Measurements from ENCODE around the gene GAS2.

GAS2 gene

DNA sequence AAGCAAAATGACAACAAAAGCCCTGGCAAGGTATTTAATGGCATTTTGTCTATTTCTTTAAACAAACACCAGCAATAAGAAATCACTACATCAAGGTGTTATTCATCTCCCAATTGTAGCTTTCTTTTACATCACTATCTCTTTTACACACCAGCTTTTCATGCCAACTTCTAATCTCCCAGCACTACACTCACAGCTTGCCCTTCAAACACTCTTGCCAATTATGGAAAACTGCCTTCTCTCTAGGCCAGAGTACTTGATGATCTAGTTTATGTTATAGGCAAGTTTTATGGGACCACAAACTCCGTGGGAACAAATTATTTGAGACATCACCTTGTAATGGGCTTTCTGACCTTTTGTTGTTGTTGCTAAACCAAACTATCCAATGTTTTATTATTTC is 101.9 kb downstream of the GAS2 start:
- no peak overlapping the region for H2AFZ ChIP-seq (ENCODE audit: low read depth, low read length, severe bottlenecking)
- H3K36me3 ChIP-seq (ENCODE audit: low read length) = no peaks in the 10 kb centered on the region
- TF ChIP-seq EZH2phosphoT487 (conservative IDR thresholded peaks at IDR 0.05; ENCODE audit: low read length) = no peak
- TF ChIP-seq, protein P1, sequence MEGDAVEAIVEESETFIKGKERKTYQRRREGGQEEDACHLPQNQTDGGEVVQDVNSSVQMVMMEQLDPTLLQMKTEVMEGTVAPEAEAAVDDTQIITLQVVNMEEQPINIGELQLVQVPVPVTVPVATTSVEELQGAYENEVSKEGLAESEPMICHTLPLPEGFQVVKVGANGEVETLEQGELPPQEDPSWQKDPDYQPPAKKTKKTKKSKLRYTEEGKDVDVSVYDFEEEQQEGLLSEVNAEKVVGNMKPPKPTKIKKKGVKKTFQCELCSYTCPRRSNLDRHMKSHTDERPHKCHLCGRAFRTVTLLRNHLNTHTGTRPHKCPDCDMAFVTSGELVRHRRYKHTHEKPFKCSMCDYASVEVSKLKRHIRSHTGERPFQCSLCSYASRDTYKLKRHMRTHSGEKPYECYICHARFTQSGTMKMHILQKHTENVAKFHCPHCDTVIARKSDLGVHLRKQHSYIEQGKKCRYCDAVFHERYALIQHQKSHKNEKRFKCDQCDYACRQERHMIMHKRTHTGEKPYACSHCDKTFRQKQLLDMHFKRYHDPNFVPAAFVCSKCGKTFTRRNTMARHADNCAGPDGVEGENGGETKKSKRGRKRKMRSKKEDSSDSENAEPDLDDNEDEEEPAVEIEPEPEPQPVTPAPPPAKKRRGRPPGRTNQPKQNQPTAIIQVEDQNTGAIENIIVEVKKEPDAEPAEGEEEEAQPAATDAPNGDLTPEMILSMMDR (IDR thresholded peaks at IDR 0.05; ENCODE audit: insufficient read depth, low read length, poor library complexity, severe bottlenecking) = no peak
- H3K9ac ChIP-seq (ENCODE audit: low read length) = no peak overlapping the region
- no peaks in the 10 kb centered on the region for H3K27me3 ChIP-seq (ENCODE audit: low read length)
- no peaks in the 10 kb centered on the region for H3F3A ChIP-seq (ENCODE audit: insufficient read depth)
- no peak overlapping the region for H3K4me2 ChIP-seq (ENCODE audit: low read depth, low read length, poor library complexity, severe bottlenecking)
- H3K9me3 ChIP-seq (ENCODE audit: insufficient read depth, low read length) = no peaks in the 10 kb centered on the region
- H3K9me2 ChIP-seq (replicated peaks; ENCODE audit: insufficient read depth, low read length) = no peaks in the 10 kb centered on the region
- no peak overlapping the region for H3K4me3 ChIP-seq (ENCODE audit: insufficient read depth, low read length, poor library complexity, severe bottlenecking)
- H3K27ac ChIP-seq (ENCODE audit: low read depth, low read length) = no peak overlapping the region
- H4K20me1 ChIP-seq (ENCODE audit: low read depth, low read length) = no peaks in the 10 kb centered on the region
- H3K79me2 ChIP-seq (ENCODE audit: insufficient read depth, low read length) = no peaks in the 10 kb centered on the region

DNA sequence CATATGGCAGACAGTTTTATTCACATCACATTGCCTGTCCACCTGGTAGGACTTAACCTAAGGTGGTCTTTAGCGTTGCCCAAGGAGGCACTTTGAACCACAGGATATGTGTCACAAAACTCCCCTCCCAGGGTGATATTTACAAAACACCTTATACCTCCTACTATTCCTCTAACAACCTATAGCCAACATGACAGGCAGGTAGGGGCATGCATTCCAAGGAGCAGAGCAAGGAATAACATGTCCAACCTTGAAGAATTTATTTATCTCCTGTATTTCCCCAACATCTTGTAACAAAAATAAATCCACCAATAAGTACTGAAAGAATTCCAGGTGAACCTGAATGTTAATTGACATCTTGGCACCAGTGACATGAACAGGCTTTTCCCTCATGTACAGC is 102.7 kb downstream of the GAS2 start:
- Histone ChIP-seq H3F3A (ENCODE audit: insufficient read depth) (no peaks in the 10 kb centered on the region), H3K27ac (ENCODE audit: low read depth, low read length) (no peak overlapping the region), H3K9me2 (replicated peaks; ENCODE audit: insufficient read depth, low read length) (no peaks in the 10 kb centered on the region), H3K4me3 (ENCODE audit: insufficient read depth, low read length, poor library complexity, severe bottlenecking) (no peak overlapping the region), H3K4me2 (ENCODE audit: low read depth, low read length, poor library complexity, severe bottlenecking) (no peak overlapping the region), H3K27me3 (ENCODE audit: low read length) (no peaks in the 10 kb centered on the region), H3K79me2 (ENCODE audit: insufficient read depth, low read length) (no peaks in the 10 kb centered on the region), H3K9ac (ENCODE audit: low read length) (no peak overlapping the region), H4K20me1 (ENCODE audit: low read depth, low read length) (no peaks in the 10 kb centered on the region), H2AFZ (ENCODE audit: low read depth, low read length, severe bottlenecking) (no peak overlapping the region), H3K9me3 (ENCODE audit: insufficient read depth, low read length) (no peaks in the 10 kb centered on the region), H3K36me3 (ENCODE audit: low read length) (no peaks in the 10 kb centered on the region)
- TF ChIP-seq, protein P1 (IDR thresholded peaks at IDR 0.05; ENCODE audit: insufficient read depth, low read length, poor library complexity, severe bottlenecking) = no peak
- TF ChIP-seq EZH2phosphoT487 (conservative IDR thresholded peaks at IDR 0.05; ENCODE audit: low read length) = no peak

DNA sequence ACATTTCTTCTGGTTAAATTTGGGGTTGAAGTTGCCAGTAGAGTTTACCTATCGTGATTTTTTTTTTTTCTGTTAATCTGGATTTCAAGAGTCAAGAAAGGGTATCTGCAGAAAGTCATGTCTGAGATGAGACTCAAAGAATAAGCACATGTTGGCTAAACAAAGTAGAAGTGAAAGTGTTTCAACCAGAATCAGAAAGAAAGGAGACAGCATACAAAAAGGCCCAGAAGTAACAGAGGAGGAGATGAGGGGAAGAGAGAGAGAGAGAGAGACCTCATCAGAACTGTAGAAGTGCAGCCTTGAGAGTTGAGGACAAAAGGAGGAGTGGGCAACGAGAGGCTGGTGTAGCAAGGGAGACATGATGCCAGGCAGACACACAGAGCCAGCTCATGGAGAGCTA is 108.3 kb downstream of the GAS2 start:
- no peak overlapping the region for H3K4me3 ChIP-seq (ENCODE audit: insufficient read depth, low read length, poor library complexity, severe bottlenecking)
- no peaks in the 10 kb centered on the region for H3F3A ChIP-seq (ENCODE audit: insufficient read depth)
- no peak overlapping the region for H2AFZ ChIP-seq (ENCODE audit: low read depth, low read length, severe bottlenecking)
- no peaks in the 10 kb centered on the region for H3K79me2 ChIP-seq (ENCODE audit: insufficient read depth, low read length)
- no peaks in the 10 kb centered on the region for H3K36me3 ChIP-seq (ENCODE audit: low read length)
- H3K9ac ChIP-seq (ENCODE audit: low read length) = no peak overlapping the region
- no peak overlapping the region for H3K27ac ChIP-seq (ENCODE audit: low read depth, low read length)
- TF ChIP-seq, protein P1 (IDR thresholded peaks at IDR 0.05; ENCODE audit: insufficient read depth, low read length, poor library complexity, severe bottlenecking) = no peak
- no peak for TF ChIP-seq EZH2phosphoT487 (conservative IDR thresholded peaks at IDR 0.05; ENCODE audit: low read length)
- no peaks in the 10 kb centered on the region for H3K27me3 ChIP-seq (ENCODE audit: low read length)
- H3K9me3 ChIP-seq (ENCODE audit: insufficient read depth, low read length) = no peaks in the 10 kb centered on the region
- no peaks in the 10 kb centered on the region for H3K9me2 ChIP-seq (replicated peaks; ENCODE audit: insufficient read depth, low read length)
- H4K20me1 ChIP-seq (ENCODE audit: low read depth, low read length) = no peaks in the 10 kb centered on the region
- H3K4me2 ChIP-seq (ENCODE audit: low read depth, low read length, poor library complexity, severe bottlenecking) = no peak overlapping the region
